ENCODE results near the gene SLC9A1. TPM values are rescaled to one million over a fixed set of nuclear protein-coding genes. Genes with fewer than 3 reads are reported as not detected.

The SLC9A1 gene
- total RNA-seq, 2 donors from 2014 or later = 63.6 to 99.6 TPM

DNA sequence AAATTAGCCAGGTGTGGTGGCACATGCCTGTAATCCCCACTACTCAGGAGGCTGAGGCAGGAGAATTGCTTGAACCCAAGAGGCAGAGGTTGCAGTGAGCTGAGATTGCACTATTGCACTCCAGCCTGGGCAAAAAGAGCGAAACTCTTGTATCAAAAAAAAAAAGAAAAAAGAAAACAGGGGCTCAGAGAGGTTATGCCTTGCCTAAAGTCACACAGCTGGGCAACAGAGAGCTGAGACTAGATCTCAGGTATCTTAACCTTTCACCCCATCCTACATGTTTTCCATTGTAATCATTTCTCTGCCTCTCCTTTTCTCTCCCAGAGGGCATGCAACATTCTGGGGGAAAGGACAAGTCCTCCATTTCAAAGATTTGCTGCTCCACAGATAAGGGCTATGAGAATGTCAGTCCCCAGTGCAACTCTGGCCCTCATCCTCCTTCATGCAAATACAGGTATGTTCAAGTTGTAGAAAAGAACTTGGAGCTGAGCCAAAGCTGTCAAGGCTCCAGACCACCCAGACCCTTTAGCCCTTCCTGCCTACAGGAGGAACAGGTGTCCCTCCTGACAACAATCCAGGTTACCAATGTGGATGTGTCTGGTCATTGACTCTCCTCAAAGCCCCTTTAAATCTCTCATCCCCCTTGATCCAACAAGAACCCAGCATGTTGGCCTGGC is 6.9 kb downstream of the SLC9A1 start:
- Histone ChIP-seq H3K27me3 (no peaks in the 10 kb centered on the region), H3K27ac (no peak overlapping the region), H3K4me1 (peaks cover 23% of the 10 kb centered on the region), H3K9me3 (no peaks in the 10 kb centered on the region), H3K4me3 (no peak overlapping the region), H3K36me3 (no peaks in the 10 kb centered on the region), H3K9ac (ENCODE audit: low read depth in 2 of 2, low read length in 2 of 2) (no peak overlapping the region)
- intact Hi-C loops (cut with DNase I) = no loop called here
- DNase-seq = no peak
- no peak for TF ChIP-seq CTCF (IDR thresholded peaks at IDR 0.05)

- Histone ChIP-seq H3K9ac (ENCODE audit: low read depth in 2 of 2, low read length in 2 of 2) (no peak overlapping the region), H3K27me3 (no peaks in the 10 kb centered on the region)
These were observed 9.0 kb downstream of the SLC9A1 start for GRCh38 chr1:27145934-27146354.

DNA sequence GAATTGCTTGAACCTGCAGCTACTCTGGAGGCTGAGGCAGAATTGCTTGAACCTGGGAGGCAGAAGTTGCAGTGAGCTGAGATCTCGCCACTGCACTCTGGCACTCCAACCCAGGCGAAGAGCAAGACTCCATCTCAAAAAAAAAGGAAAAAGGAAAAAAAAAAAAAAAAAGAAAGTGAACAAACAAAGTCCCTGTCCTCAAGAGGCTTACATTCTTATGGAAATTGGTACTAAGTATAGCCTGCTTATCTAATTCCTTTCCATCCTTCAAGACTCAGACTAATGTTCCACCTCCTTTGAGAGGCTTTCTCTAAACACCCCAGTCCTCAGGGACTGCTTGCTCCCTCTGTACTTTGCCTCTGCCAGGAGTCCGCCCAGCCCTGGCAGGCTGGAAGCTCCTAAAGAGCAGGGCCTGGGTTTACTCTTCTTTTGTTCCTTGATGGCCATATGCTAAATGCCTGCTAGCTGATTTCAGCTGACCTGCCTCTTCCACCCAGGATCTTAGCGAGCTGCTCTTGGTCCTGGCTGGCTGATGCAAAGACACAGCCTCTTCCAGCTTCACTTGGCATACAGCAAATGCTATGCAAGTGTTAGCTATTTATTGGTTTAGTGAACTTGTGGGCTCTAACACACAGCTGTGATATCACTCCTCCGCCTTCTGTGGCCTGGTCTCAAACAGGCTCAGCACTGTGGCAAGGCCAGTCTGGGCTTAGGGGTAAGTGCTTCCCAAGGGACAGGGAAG is 9.8 kb downstream of the SLC9A1 start:
- Histone ChIP-seq H3K27me3 (no peaks in the 10 kb centered on the region), H3K9ac (ENCODE audit: low read depth in 2 of 2, low read length in 2 of 2) (peak overlapping the region in 1 of 2 donors; percentile 3), H3K4me3 (no peak overlapping the region), H3K36me3 (no peaks in the 10 kb centered on the region), H3K4me1 (peaks cover 14% of the 10 kb centered on the region), H3K27ac (peak overlapping the region; percentile 65), H3K9me3 (no peaks in the 10 kb centered on the region)
- no peak for TF ChIP-seq CTCF (IDR thresholded peaks at IDR 0.05)
- intact Hi-C loops (cut with DNase I) = no loop called here
- peak; percentile 47 for DNase-seq

More at GRCh38 chr1:27145934-27146354, 9.0 kb downstream of the SLC9A1 start:
- TF ChIP-seq CTCF (IDR thresholded peaks at IDR 0.05) = no peak
- intact Hi-C loops (cut with DNase I) = no loop called here
- peaks cover 20% of the 10 kb centered on the region for H3K4me1 ChIP-seq
- no peaks in the 10 kb centered on the region for H3K9me3 ChIP-seq
- no peaks in the 10 kb centered on the region for H3K36me3 ChIP-seq
- H3K27ac ChIP-seq = peak overlapping the region; percentile 65
- no peak for DNase-seq
- H3K4me3 ChIP-seq = no peak overlapping the region

DNA sequence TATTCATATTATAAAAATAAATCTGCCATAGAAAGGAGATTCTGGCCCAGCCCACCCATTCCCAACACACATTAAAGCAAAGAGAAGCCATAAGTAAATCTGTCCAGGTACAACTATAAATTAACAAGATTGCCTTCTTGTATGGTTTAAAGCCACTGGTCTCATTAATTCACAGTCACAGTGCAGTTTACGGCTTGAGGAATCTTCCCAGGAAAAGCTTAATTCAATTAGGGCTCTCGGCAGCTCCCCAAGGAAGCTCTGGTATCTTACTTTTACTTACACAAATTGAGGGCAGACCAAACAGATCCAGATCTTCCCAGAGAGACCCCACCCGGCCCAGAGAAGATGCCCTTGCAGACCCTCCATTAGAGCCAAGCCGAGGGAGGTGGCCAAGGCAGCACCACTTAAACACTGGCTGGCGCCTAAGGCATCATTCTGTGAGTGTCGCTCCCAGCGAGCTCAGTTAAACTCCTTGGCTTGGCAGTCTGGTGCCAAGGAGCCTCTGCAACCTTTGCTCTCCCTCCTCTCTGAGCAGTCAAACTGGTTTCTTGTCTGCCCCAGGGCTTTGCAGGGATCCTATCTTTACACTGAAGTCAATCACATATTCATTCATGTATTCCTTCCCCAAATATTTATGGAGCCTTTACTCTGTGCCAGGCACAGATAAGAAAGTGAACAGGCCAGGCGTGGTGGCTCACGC is 10.7 kb downstream of the SLC9A1 start:
- DNase-seq = peak; percentile 82
- no peak for TF ChIP-seq CTCF (IDR thresholded peaks at IDR 0.05)
- intact Hi-C loops (cut with DNase I) = no loop called here
- Histone ChIP-seq H3K27me3 (no peaks in the 10 kb centered on the region), H3K9ac (ENCODE audit: low read depth in 2 of 2, low read length in 2 of 2) (peak overlapping the region in 1 of 2 donors; percentile 38), H3K9me3 (no peaks in the 10 kb centered on the region), H3K4me3 (no peak overlapping the region), H3K36me3 (no peaks in the 10 kb centered on the region), H3K27ac (peak overlapping the region; percentile 65), H3K4me1 (peaks cover 14% of the 10 kb centered on the region)

GRCh38 chr1:27143401-27143800 is 11.5 kb downstream of the SLC9A1 start:
- no peak for DNase-seq
- intact Hi-C loops (cut with DNase I) = no loop called here
- Histone ChIP-seq H3K27me3 (no peaks in the 10 kb centered on the region), H3K4me1 (peaks cover 14% of the 10 kb centered on the region), H3K36me3 (no peaks in the 10 kb centered on the region), H3K27ac (peak overlapping the region; percentile 65), H3K9ac (ENCODE audit: low read depth in 2 of 2, low read length in 2 of 2) (peak overlapping the region in 1 of 2 donors; percentile 52), H3K4me3 (no peak overlapping the region), H3K9me3 (no peaks in the 10 kb centered on the region)
- no peak for TF ChIP-seq CTCF (IDR thresholded peaks at IDR 0.05)

All from colonic mucosa (tissue), 4 donors.